Testis (tissue), 2 donors: ENCODE data around the gene AGBL1.
"Not testable (repeated sequence)": the region's sequence is repeated elsewhere in the genome, so short reads cannot be mapped to it uniquely, and the experiment has no call there.

ENCODE experiments used
- POLR2A ChIP-seq: fragments of 450-650 bp; IDR thresholded peaks from one replicate; pipeline ENCODE4 v1.6.1; 2017; ENCODE audit warnings: antibody characterized with exemption, mild to moderate bottlenecking, moderate library complexity
- TF ChIP-seq, protein P1 (sequence below), 3 experiments: fragments of 450-650 bp in 2 of 3; fragments of 200-600 bp in 1 of 3; sonication (generic) in 1 of 3; IDR thresholded peaks; one replicate each; pipeline ENCODE4 v1.5.1; 2016 to 2019; ENCODE audit warnings: antibody characterized with exemption in 3 of 3, mild to moderate bottlenecking in 2 of 3, moderate library complexity in 1 of 3

DNA sequence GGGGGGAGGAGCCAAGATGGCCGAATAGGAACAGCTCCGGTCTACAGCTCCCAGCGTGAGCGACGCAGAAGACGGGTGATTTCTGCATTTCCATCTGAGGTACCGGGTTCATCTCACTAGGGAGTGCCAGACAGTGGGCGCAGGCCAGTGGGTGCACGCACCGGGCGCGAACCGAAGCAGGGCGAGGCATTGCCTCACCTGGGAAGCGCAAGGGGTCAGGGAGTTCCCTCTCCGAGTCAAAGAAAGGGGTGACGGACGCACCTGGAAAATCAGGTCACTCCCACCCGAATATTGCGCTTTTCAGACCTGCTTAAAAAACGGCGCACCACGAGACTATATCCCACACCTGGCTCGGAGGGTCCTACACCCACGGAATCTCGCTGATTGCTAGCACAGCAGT, 448.4 kb downstream of the AGBL1 start:
- TF ChIP-seq, protein P1, sequence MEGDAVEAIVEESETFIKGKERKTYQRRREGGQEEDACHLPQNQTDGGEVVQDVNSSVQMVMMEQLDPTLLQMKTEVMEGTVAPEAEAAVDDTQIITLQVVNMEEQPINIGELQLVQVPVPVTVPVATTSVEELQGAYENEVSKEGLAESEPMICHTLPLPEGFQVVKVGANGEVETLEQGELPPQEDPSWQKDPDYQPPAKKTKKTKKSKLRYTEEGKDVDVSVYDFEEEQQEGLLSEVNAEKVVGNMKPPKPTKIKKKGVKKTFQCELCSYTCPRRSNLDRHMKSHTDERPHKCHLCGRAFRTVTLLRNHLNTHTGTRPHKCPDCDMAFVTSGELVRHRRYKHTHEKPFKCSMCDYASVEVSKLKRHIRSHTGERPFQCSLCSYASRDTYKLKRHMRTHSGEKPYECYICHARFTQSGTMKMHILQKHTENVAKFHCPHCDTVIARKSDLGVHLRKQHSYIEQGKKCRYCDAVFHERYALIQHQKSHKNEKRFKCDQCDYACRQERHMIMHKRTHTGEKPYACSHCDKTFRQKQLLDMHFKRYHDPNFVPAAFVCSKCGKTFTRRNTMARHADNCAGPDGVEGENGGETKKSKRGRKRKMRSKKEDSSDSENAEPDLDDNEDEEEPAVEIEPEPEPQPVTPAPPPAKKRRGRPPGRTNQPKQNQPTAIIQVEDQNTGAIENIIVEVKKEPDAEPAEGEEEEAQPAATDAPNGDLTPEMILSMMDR (IDR thresholded peaks at IDR 0.05) = not testable (repeated sequence)
- TF ChIP-seq POLR2A = not testable (repeated sequence)
